Fibroblast of upper back skin (primary cell): ENCODE data around the gene BLTP2.

Experiments
- DNase-seq: peaks from one replicate; pipeline ENCODE4 v3.0.0-alpha.2; 2013

BLTP2 gene

DNA sequence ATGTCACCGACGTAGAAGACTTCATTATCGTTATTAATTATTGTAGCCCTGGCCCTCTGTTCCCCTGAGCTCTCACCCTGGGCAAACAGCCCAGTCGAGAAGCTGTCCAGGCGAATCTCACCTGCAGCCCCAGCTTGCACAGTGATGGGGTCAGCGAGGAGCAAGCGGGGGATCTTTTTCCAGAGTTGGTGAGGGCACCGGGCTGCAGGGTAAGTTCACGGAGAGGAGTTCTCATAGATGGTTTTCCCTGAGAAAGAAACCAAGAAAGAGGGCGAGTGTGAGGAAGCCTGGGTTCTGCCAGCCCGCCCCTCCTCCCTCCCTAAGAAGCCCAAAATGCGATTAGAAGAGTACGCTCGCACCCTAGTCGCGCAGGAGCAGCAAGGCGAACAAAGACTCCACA lies 46.6 kb downstream of the BLTP2 start:
- peak; percentile 3 for DNase-seq

DNA sequence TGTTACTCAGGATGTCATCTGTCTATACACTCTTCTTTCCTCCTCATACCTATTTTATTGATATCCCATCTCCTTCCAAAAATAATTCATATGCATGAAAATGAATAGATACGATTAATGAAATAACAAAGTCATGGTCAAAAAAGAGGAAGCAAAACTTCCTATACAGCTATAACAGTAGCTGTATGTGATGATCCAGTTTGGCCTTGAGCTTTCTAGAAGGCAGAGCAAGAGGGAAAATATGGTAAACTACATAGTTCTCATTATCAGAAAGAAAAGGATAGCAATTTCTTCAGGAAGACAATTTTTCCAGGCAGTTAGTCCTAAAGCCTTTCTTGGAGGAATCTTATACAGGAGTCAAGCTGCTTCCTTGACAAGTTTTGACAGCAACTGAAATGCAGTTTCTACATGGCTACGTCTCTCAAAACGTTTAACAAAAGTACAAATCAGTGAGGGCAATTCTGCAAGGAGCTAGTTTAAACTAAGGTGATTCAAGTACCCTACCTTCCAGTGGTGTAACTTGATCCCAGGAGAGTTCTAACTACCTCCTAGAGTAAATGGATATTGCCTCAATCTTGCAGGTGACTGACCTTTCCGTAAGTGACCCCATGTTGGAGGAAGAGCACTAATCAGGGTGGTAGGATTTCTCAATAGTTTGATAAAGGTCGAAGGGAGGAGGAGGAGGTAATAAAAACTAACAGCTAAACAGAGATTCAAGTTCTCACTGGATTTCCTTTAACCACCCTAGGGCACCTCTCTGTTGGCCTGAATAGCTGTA lies 47.2 kb downstream of the BLTP2 start:
- DNase-seq, result no peak
